Kidney (tissue), 14 donors: ENCODE measurements around the gene ACAA2. TPM values are rescaled to one million over a fixed set of nuclear protein-coding genes. Genes with fewer than 3 reads are reported as not detected.

ENCODE experiments used
- DNase-seq, 5 donors: peaks; one replicate each; pipeline ENCODE4 v3.0.0-alpha.2; 2013 to 2020
- FAIRE-seq: peaks from 2 replicates; lab custom pipeline; 2012; peaks lifted over from hg19 to GRCh38; lab: Jason Lieb, UNC
- H3K27ac ChIP-seq, 2 donors: one replicate each; pipeline ENCODE4 v1.7.0; 2013; ENCODE audit warnings: low read depth in 2 of 2, low read length in 2 of 2, inconsistent platforms in 1 of 2
- H3K27me3 ChIP-seq: one replicate; pipeline ENCODE4 v1.7.1; 2013; ENCODE audit warnings: low read length, inconsistent platforms; ENCODE audit not compliant: control insufficient read depth, insufficient read depth
- H3K36me3 ChIP-seq, 3 donors: one replicate each; pipeline versions ENCODE4 v1.7.0 to v1.7.1; 2013; ENCODE audit warnings: low read length in 3 of 3, control low read depth in 1 of 3, inconsistent platforms in 1 of 3; ENCODE audit not compliant: insufficient read depth in 3 of 3, control insufficient read depth in 2 of 3
- H3K4me1 ChIP-seq, 3 donors: one replicate each; pipeline versions ENCODE4 v1.7.0 to v1.7.1; 2013; ENCODE audit warnings: low read length in 3 of 3, inconsistent platforms in 1 of 3, low read depth in 1 of 3; ENCODE audit not compliant: control insufficient read depth in 2 of 3, insufficient read depth in 2 of 3
- H3K4me3 ChIP-seq, 3 donors: one replicate each; pipeline versions ENCODE4 v1.7.0 to v1.8.1; 2013; ENCODE audit warnings: low read length in 3 of 3, control low read depth in 1 of 3, inconsistent platforms in 1 of 3
- H3K9ac ChIP-seq, 3 donors: one replicate each; pipeline versions ENCODE4 v1.7.0 to v1.7.1; 2013; ENCODE audit warnings: low read length in 3 of 3, control low read depth in 1 of 3, inconsistent platforms in 1 of 3
- H3K9me3 ChIP-seq, 3 donors: one replicate each; pipeline versions ENCODE4 v1.7.0 to v1.7.1; 2013; ENCODE audit warnings: low read length in 3 of 3, control low read depth in 1 of 3, inconsistent platforms in 1 of 3; ENCODE audit not compliant: control insufficient read depth in 2 of 3, insufficient read depth in 1 of 3
- CTCF ChIP-seq: IDR thresholded peaks from 3 replicates; pipeline ENCODE4 v1.5.1; 2012; ENCODE audit warnings: mild to moderate bottlenecking, moderate library complexity, borderline replicate concordance; ENCODE audit not compliant: insufficient read depth; ENCODE audit errors: extremely low read depth
- intact Hi-C: fragments of 100-400 bp; cut with DNase I; formaldehyde crosslinking; loops from one replicate; pipeline ENCODE4 v1.11.1; 2022
- polyA plus RNA-seq: library from polyadenylated mRNA; stranded (reverse); fragments of 350-450 nt; fragmentation: Illumina TruSeq; extraction: RNeasy Lipid Tissue Mini Kit (QIAGEN cat#74804); gene quantifications from one replicate; pipeline ENCODE4 v1.2.3, GENCODE V29; 2014; ENCODE audit warnings: low read depth, low replicate concordance; ENCODE audit not compliant: insufficient read depth
- total RNA-seq: library from RNA; stranded (reverse); fragmentation: NEBNext Ultra II Directional; extraction: Animal tissue kit (Norgen Biotek cat#: 25700); gene quantifications from one replicate; pipeline ENCODE4 v1.2.1, GENCODE V29; 2021
- donor health status: control.
- donor health status: control.
- donor health status: control.
- donor health status: control.
- donor health status: control.
- donor health status: DM: yes; HTN: yes; CAD: no.
- donor health status: Normal renal cell carcinoma (clear cell type).

ACAA2 gene
- total and polyA plus RNA-seq, 2 donors from 2014 or later: 115 to 566 TPM

- no peak overlapping the region for H3K27ac ChIP-seq
- no peaks in the 10 kb centered on the region for H3K27me3 ChIP-seq
- no peaks in the 10 kb centered on the region for H3K36me3 ChIP-seq
- H3K4me3 ChIP-seq: no peak overlapping the region
- DNase-seq (no peak), FAIRE-seq (no peak)
- no peak overlapping the region for H3K9ac ChIP-seq
- no peak for TF ChIP-seq CTCF
- no peaks in the 10 kb centered on the region for H3K4me1 ChIP-seq
- H3K9me3 ChIP-seq: no peaks in the 10 kb centered on the region
- intact Hi-C loops: no loop called here
Measured at GRCh38 chr18:49742316-49743116, 70.8 kb downstream of the ACAA2 start.

- no peak for FAIRE-seq
Measured at GRCh38 chr18:49739275-49739674, 74.1 kb downstream of the ACAA2 start.

GRCh38 chr18:49738721-49739120 is 74.6 kb downstream of the ACAA2 start:
- no peak for TF ChIP-seq CTCF
- Histone ChIP-seq H3K27me3 (no peaks in the 10 kb centered on the region), H3K4me1 (no peaks in the 10 kb centered on the region), H3K4me3 (no peak overlapping the region), H3K27ac (no peak overlapping the region), H3K9ac (no peak overlapping the region), H3K9me3 (no peaks in the 10 kb centered on the region), H3K36me3 (no peaks in the 10 kb centered on the region)
- intact Hi-C loops: no loop called here
- no peak for FAIRE-seq
- no peak for DNase-seq

More at GRCh38 chr18:49739275-49739674, 74.1 kb downstream of the ACAA2 start:
- no peak for DNase-seq
- no peak overlapping the region for H3K4me3 ChIP-seq
- no peak overlapping the region for H3K27ac ChIP-seq
- intact Hi-C loops: no loop called here
- no peak overlapping the region for H3K9ac ChIP-seq
- no peaks in the 10 kb centered on the region for H3K27me3 ChIP-seq
- no peaks in the 10 kb centered on the region for H3K4me1 ChIP-seq
- no peaks in the 10 kb centered on the region for H3K9me3 ChIP-seq
- TF ChIP-seq CTCF: no peak
- no peaks in the 10 kb centered on the region for H3K36me3 ChIP-seq
